Epithelial cell of prostate (primary cell): ENCODE measurements around the gene PRLR.
"Not testable (repeated sequence)": the region's sequence is repeated elsewhere in the genome, so short reads cannot be mapped to it uniquely, and the experiment has no call there.

Experiments used
- DNase-seq: peaks from one replicate; pipeline ENCODE4 v3.0.0-alpha.2; 2011; ENCODE audit warnings: low read depth, low spot score
- H3K27ac ChIP-seq: fragments of 450-650 bp; 2 replicates; pipeline ENCODE4 v1.5.1; 2017; ENCODE audit warnings: mild to moderate bottlenecking

Gene PRLR

DNA sequence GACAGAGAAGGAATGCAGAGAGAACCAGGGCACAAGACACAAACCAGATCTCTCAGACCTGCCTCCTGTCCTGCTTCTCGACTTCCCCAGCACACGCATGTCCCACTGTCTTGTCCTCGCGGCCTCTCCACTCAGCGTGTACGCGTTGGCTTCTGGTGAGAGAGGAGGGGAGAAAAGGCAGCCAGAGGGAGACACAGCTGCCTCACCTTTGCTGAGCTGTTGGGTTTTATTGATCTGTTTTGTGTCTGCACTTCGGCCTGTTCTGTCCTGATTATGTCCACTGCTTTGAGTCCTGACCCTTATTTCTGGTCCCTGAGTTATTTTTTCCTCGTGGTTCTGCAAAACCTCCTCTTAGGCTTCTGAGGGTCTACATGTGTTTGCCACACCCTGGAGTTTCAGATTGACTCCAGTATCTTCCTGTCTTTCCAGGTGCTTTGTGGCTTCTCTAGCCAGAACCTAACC lies 95.0 kb downstream of the PRLR start:
- H3K27ac ChIP-seq = no peak overlapping the region
- no peak for DNase-seq

DNA sequence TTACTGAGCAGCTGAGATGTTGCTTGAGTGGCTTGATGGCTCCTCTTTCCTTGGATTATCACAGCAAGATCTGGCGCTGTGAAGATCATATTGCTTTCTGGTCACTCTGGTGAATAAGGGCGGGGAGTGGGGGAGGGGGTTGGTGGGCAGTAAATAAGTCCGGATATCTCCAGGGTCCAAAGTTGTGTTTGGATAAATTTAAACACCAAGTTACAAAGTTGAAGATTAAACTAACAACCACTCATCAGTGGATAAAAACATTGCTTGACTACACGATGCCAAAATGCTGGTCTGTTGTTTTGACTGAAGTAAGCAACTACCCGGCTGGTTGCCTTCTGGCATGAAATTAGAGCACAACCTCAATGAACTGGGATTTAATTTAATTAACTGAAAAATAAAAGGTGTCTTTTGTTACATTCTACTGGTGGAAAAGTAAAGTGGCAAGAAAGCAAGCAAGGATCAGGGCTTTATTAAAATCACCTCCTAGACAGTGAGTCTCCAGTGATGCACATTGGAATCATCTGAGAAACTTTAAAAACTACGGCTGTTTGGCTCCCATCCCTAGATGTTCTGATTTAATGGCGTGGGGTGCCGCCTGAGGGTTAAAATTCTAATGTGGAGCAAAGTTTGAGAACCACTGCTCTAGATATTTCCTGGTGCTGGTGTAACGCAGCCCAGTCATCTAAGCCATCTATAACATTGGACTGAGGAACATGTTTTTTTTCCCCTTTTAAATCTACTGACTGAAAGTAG lies 95.8 kb downstream of the PRLR start:
- DNase-seq = no peak

GRCh38 chr5:35133186-35133585 lies 97.1 kb downstream of the PRLR start:
- no peak overlapping the region for H3K27ac ChIP-seq
- DNase-seq = no peak

More for the DNA sequence above, 95.8 kb downstream of the PRLR start:
- H3K27ac ChIP-seq = no peak overlapping the region

DNA sequence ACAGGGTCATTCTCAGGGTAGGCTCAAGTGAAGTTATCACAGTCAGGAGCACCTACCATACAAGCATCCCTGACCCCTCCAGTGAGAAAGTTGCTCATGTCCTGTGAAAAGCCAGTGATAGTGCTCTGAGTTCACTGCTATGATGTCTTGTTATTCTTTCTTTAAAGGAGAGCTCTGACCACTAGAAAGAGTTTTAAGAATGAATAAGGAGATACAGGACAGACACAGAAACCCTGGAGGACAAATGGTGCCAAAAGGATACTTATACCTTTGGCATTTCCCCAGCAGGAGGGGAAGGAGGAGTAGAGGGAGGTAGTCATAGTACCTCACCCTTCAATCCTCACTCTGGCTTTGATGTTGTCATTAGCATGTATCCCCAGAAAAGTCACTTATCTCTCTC lies 98.6 kb downstream of the PRLR start:
- no peak for DNase-seq
- no peak overlapping the region for H3K27ac ChIP-seq

DNA sequence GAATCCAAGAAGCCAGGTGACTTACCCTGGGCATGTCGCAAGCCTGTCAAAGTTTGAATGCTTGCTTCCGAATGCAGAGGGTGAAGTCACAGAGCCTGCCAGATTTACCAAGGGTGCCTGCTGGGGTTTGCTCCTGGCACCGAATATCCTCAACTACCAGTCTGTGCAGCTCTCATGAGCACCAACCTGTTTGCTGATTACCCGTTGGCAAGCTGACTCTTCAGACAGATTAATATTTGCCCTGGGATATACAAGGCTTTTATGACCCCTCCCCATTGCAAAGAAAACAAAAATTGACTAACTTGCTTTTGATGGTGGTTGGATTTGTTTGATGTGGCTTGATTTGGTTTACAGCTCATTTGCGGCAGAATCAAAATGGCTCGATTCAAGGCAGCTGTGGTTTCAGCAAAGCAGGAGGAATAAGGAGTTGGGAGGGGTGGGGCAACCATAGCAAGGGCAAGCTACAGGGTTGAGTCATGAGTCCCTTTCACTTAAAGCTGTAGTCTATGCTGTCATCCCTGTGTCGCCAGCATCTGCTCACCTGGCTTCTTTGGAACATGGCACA lies 100.3 kb downstream of the PRLR start:
- H3K27ac ChIP-seq = peak overlapping the region; percentile 35
- peak; percentile 29 for DNase-seq

DNA sequence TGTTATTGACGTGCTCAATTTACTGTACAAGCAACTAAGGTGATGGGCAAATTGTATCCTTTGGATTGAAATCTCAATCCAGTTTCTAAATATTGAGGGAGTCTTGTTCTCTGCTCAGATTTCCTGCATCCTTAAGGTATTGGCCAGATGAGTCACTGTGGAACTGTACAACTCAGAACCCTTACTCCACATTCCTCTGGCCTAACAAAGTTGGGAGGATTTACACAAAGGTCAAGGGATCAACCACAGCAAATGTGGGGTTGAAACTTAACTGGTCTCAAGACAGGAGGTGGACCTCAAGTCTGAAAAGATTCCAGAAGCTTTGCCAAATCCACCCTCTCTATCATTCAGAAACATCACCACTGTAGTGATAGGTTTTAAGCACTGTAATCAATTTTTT lies 101.0 kb downstream of the PRLR start:
- no peak for DNase-seq
- H3K27ac ChIP-seq = no peak overlapping the region

GRCh38 chr5:35127006-35127405 lies 103.3 kb downstream of the PRLR start:
- DNase-seq = no peak
- H3K27ac ChIP-seq = no peak overlapping the region

DNA sequence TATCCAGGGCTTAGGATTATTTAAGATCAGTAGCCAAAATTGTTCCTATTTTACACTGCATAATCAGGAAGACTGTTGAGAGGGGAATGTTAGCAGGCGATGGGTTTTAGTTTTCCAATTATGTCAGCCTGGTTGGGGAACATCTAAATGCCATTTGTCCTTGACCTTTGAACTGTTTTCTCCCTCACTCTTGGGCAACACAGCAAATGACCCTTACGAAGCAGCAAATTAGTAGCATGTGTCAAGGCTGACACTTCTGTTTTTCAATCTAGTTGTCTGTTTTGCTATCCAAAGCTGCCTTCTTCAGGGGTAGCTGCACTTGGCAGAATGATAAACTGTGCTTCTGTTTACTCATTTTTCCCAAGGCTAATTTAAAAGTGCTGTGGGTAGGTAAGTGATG lies 104.5 kb downstream of the PRLR start:
- no peak for DNase-seq
- no peak overlapping the region for H3K27ac ChIP-seq

GRCh38 chr5:35124932-35125331 lies 105.4 kb downstream of the PRLR start:
- no peak for DNase-seq
- no peak overlapping the region for H3K27ac ChIP-seq

DNA sequence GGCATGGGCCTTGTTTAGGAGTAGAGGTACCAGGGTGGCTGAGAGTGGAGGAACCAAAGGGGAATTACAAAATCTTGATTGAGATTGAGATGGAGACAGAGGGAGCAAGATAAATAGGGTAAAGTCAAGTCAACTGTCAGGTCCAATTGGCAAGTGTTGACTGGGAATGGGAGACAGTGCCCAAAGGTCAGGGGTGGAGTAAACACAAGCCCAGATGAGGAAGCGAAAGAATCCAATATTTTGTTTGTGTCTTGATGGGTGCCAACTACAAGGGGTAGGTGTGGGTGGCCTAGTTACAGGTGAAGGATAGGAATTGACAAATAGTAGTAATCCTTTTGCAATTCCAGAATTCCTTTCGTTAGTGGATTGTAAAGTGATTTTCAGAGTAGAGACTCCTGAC lies 107.5 kb downstream of the PRLR start:
- H3K27ac ChIP-seq = no peak overlapping the region
- no peak for DNase-seq

- no peak for DNase-seq
- H3K27ac ChIP-seq = no peak overlapping the region
Measured at GRCh38 chr5:35120715-35121114, 109.6 kb downstream of the PRLR start.

DNA sequence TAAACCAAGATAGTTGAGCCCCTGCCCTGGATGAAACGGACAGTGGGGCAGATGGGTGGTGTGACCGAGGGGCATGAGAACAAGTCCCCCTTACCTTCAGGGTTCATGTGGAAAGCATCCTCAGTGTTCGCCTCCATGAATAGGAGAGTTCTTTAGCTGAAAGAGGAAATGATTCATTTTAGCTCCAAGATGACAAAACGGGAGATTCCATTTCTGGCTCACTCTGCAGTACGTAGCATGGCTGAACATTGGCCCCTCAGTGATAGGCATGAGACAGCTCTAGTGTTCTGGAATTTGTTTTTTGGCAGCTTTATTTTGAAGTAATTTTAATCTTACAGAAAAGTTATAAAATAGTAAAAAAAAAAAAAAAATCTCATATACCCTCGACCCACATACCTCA lies 112.3 kb downstream of the PRLR start:
- DNase-seq = no peak
- no peak overlapping the region for H3K27ac ChIP-seq

DNA sequence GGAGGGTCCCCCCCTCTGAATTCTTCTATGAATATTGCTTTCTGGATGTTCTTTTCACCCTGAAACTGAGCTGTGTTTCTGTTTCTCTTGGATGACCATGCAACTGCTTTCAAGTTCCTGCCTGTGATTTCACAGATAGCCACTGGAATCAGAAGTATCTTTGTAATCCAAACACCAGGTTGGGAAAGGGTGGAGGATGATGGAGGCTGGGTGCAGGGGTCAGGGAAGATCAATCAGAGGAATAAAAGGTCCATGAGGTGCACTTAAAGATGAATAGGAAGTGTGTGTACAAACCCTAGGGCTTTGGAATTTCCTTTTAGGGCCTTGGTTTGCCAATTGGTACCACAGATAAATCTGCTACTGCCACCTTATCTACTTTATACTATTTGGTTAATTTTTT lies 114.4 kb downstream of the PRLR start:
- DNase-seq = no peak
- no peak overlapping the region for H3K27ac ChIP-seq

DNA sequence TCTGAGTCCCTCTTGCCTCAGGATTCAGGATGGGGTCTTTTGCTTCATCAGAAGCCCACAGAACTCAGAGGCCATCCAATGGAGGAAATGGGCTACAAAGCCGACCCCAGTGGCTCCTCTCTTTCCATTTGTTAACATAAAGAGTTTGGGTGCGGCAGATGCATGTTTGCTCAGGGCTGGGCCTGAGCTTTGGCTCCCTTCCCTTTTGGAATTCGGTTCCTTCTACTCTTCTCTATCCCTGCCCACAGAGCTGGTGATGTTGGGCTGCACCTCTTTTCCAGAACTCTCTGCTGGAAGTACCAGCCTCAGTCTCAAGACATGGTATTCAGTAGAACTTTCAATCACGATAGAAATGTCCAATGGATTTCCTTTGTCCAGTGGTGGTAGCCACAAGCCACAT lies 115.6 kb downstream of the PRLR start:
- DNase-seq = no peak

DNA sequence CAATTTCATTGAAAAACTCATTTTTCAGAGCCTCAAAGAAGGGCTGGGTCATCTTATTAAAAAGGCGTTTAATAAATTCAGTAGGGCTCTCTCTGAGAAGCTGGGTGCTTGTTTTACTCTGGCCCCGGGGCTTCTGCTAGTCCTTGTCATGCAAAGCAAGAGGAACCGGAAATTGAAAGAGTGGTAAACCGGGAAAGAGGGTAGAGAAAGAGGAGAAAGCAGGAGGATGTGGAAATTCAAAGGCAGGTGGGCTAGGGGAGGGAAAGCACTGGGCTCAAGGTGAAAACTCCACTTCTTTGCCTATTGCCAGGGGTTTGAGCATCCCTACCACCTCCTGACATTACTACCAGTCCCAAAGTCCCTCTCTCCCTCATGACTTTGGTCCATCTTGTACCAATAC lies 118.0 kb downstream of the PRLR start:
- H3K27ac ChIP-seq = no peak overlapping the region
- DNase-seq = no peak

More for the DNA sequence above, 115.6 kb downstream of the PRLR start:
- H3K27ac ChIP-seq = no peak overlapping the region

GRCh38 chr5:35104550-35104949 lies 125.7 kb downstream of the PRLR start:
- DNase-seq, H3K27ac ChIP-seq: not testable (repeated sequence)

DNA sequence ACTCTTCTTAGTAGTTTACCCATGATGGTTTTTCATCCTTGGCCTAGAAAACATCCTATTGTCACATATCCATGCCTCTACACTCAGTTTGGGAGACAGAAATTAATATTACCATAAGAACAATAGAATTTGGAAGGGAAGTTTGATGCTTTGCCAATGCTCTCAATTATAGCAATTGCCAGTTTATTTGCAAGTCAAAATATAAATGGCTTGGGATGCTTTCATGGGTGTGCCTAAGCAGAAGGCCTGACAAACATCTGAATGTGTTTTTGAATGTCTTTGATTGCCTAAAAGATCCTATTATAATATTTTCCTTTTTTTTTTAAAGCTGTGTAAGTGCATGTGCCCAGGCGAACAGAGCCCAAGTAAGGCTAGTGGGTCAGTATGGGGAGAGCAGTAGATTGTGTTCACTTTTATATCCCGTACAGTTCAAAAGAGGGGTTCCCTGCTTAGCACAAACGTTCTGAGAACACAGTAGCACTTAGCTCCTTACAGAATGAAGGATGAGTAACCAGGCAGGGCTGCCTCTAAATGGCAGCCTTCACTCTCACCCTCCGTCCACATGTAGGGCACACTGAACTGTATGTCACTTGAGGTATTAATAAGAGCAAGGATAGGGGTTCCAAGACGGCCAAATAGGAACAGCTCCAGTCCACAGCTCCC lies 126.5 kb downstream of the PRLR start:
- no peak overlapping the region for H3K27ac ChIP-seq
- DNase-seq = no peak

- not testable (repeated sequence) for DNase-seq, H3K27ac ChIP-seq
Measured at GRCh38 chr5:35101720-35102119, 128.6 kb downstream of the PRLR start.

GRCh38 chr5:35101016-35101415 lies 129.3 kb downstream of the PRLR start:
- DNase-seq = no peak
- no peak overlapping the region for H3K27ac ChIP-seq

- H3K27ac ChIP-seq = no peak overlapping the region
- DNase-seq = no peak
Measured at GRCh38 chr5:35098214-35098613, 132.1 kb downstream of the PRLR start.

- no peak overlapping the region for H3K27ac ChIP-seq
- DNase-seq = no peak
Measured at GRCh38 chr5:35096932-35097331, 133.4 kb downstream of the PRLR start.

GRCh38 chr5:35096216-35096615 lies 134.1 kb downstream of the PRLR start:
- no peak for DNase-seq
- no peak overlapping the region for H3K27ac ChIP-seq
